Measurements from ENCODE around the gene NONO.
"Not testable (repeated sequence)": the region's sequence is repeated elsewhere in the genome, so short reads cannot be mapped to it uniquely, and the experiment has no call there.

Gene NONO

DNA sequence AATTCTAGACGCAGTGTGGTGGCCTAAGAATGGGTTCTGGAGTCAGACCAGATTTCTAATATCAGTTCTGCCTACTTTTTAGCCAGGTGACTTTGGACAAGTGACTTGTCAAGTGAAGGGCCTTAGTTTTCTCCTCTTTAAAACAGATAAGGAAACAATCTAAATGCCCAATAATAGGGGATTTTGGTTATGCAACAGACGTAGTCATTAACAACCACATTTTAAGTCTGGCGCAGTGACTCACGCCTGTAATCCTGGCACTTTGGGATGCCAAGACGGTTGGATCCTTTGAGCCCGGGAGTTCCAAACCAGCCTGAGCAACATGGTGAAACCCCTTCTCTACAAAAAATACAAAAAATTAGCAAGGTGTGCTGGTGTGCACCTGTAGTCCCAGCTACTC, 27.4 kb upstream of the NONO start:
- H3K36me3 Mint-ChIP-seq (ENCODE audit: low read depth), result peaks cover 13% of the 10 kb centered on the region
- no peaks in the 10 kb centered on the region for H3K27me3 Mint-ChIP-seq
- intact Hi-C loops (cut with micrococcal nuclease), result loop anchor here (10.0 kb wide), 1 partner anchor 71 kb away; no protein-coding TSS in a partner anchor
- peaks cover 32% of the 10 kb centered on the region for H3K4me1 Mint-ChIP-seq (ENCODE audit: low read depth)
- no peaks in the 10 kb centered on the region for H3K9me3 Mint-ChIP-seq
- peak overlapping the region; percentile 97 for H3K27ac Mint-ChIP-seq
- no peak overlapping the region for H3K4me3 Mint-ChIP-seq

- Mint-ChIP-seq H3K9me3 (no peaks in the 10 kb centered on the region), H3K27me3 (no peaks in the 10 kb centered on the region), H3K36me3 (ENCODE audit: low read depth) (peaks cover 13% of the 10 kb centered on the region), H3K4me1 (ENCODE audit: low read depth) (peaks cover 25% of the 10 kb centered on the region), H3K4me3 (no peak overlapping the region), H3K27ac (no peak overlapping the region)
- intact Hi-C loops (cut with micrococcal nuclease), result loop anchor here (10.0 kb wide), 1 partner anchor 72 kb away; no protein-coding TSS in a partner anchor
These were observed 26.6 kb upstream of the NONO start for GRCh38 chrX:71256856-71257255.

- H3K9me3 Mint-ChIP-seq; H3K36me3 Mint-ChIP-seq (ENCODE audit: low read depth); H3K4me3 Mint-ChIP-seq; intact Hi-C loops (cut with micrococcal nuclease); H3K4me1 Mint-ChIP-seq (ENCODE audit: low read depth); H3K27ac Mint-ChIP-seq; H3K27me3 Mint-ChIP-seq: not testable (repeated sequence)
These were observed 14.8 kb upstream of the NONO start for GRCh38 chrX:71268624-71269023.

DNA sequence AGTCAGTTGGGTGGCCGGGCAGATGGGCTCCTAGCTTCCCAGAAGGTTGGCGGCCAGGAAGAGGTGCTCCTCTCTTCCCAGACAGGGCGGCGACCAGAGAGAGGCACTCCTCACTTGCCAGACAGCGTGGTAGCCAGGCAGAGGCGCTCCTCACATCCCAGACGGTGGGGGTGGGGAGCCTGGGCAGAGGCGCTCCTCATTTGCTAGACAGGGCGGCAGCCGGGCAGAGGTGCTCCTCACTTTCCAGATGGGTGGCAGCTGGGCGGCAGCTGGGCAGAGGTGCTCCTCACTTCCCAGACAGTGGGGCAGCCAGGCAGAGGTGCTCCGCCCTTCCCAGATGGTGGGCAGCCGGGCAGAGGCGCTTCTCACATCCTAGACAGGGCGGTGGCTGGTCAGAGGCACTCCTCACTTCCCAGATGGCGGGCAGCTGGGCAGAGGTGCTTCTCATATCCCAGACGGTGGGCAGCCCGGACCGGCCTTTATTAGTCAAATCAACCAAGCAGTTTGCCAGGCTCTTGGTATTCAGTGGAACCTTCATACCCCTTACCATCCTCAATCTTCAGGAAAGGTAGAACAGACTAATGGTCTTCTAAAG, 13.5 kb upstream of the NONO start:
- Mint-ChIP-seq H3K4me3 (no peak overlapping the region), H3K4me1 (ENCODE audit: low read depth) (no peaks in the 10 kb centered on the region), H3K27ac (no peak overlapping the region), H3K27me3 (no peaks in the 10 kb centered on the region), H3K36me3 (ENCODE audit: low read depth) (no peaks in the 10 kb centered on the region), H3K9me3 (no peaks in the 10 kb centered on the region)
- intact Hi-C loops (cut with micrococcal nuclease), result no loop called here

DNA sequence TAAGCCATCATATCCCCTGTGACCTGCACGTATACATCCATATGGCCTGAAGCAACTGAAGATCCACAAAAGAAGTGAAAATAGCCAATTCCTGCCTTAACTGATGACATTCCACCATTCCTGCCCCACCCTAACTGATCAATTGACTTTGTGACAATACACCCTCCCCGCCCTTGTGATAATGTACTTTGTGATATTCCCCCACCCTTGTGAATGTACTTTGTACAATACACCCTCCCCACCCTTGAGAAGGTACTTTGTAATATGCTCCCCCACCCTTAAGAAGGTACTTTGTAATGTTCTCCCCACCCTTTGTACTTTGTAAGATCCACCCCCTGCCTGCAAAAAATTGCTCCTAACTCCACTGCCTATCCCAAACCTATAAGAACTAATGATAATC, 11.1 kb upstream of the NONO start:
- H3K36me3 Mint-ChIP-seq (ENCODE audit: low read depth); intact Hi-C loops (cut with micrococcal nuclease); H3K4me3 Mint-ChIP-seq; H3K27me3 Mint-ChIP-seq; H3K9me3 Mint-ChIP-seq; H3K4me1 Mint-ChIP-seq (ENCODE audit: low read depth); H3K27ac Mint-ChIP-seq: not testable (repeated sequence)

DNA sequence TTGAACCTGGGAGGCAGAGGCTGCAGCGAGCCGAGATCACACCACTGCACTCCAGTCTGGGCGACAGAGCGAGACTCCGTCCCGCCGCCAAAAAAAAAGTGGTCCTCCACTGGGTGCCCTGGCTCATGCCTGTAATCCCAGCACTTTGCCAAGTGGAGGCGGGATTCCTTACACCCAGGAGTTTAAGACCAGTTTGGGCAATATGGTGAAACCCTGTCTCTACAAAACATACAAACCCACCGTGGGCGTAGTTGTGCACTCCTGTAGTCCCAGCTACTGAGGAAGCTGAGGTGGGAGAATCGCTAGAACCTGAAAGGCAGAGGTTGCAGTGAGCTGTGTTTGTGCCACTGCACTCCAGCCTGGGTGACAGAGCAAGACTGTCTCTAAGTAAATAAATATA, 2.1 kb upstream of the NONO start:
- H3K4me1 Mint-ChIP-seq (ENCODE audit: low read depth); H3K9me3 Mint-ChIP-seq; H3K27me3 Mint-ChIP-seq; H3K4me3 Mint-ChIP-seq; H3K27ac Mint-ChIP-seq; intact Hi-C loops (cut with micrococcal nuclease): not testable (repeated sequence)
- H3K36me3 Mint-ChIP-seq (ENCODE audit: low read depth), result peaks cover 11% of the 10 kb centered on the region

- H3K4me3 Mint-ChIP-seq, result peak overlapping the region; percentile 91
- peak overlapping the region; percentile 100 for H3K27ac Mint-ChIP-seq
- peaks cover 23% of the 10 kb centered on the region for H3K36me3 Mint-ChIP-seq (ENCODE audit: low read depth)
- no peaks in the 10 kb centered on the region for H3K4me1 Mint-ChIP-seq (ENCODE audit: low read depth)
- no peaks in the 10 kb centered on the region for H3K27me3 Mint-ChIP-seq
- intact Hi-C loops (cut with micrococcal nuclease), result loop anchor here (1.0 kb wide), 2 partner anchors 28 to 84 kb away; partner anchors contain the start of genes TAF1 and ZMYM3
- no peaks in the 10 kb centered on the region for H3K9me3 Mint-ChIP-seq
These were observed 677 bp upstream of the NONO start for GRCh38 chrX:71282514-71283402.

- Mint-ChIP-seq H3K27me3 (no peaks in the 10 kb centered on the region), H3K36me3 (ENCODE audit: low read depth) (peaks cover 35% of the 10 kb centered on the region), H3K27ac (no peak overlapping the region), H3K4me1 (ENCODE audit: low read depth) (no peaks in the 10 kb centered on the region), H3K9me3 (no peaks in the 10 kb centered on the region), H3K4me3 (no peak overlapping the region)
- intact Hi-C loops (cut with micrococcal nuclease), result no loop called here
These were observed 2.5 kb downstream of the NONO start for GRCh38 chrX:71285929-71286328.

GRCh38 chrX:71291381-71291780, 7.9 kb downstream of the NONO start:
- intact Hi-C loops (cut with micrococcal nuclease), result loop anchor here (10.0 kb wide), 1 partner anchor 263 kb away; no protein-coding TSS in a partner anchor
- no peaks in the 10 kb centered on the region for H3K9me3 Mint-ChIP-seq
- no peaks in the 10 kb centered on the region for H3K27me3 Mint-ChIP-seq
- no peaks in the 10 kb centered on the region for H3K4me1 Mint-ChIP-seq (ENCODE audit: low read depth)
- no peak overlapping the region for H3K27ac Mint-ChIP-seq
- no peak overlapping the region for H3K4me3 Mint-ChIP-seq
- peaks cover 74% of the 10 kb centered on the region for H3K36me3 Mint-ChIP-seq (ENCODE audit: low read depth)

GRCh38 chrX:71292669-71293365, 9.4 kb downstream of the NONO start:
- peaks cover 77% of the 10 kb centered on the region for H3K36me3 Mint-ChIP-seq (ENCODE audit: low read depth)
- intact Hi-C loops (cut with micrococcal nuclease), result loop anchor here (10.0 kb wide), 1 partner anchor 262 kb away; no protein-coding TSS in a partner anchor
- no peaks in the 10 kb centered on the region for H3K27me3 Mint-ChIP-seq
- no peak overlapping the region for H3K27ac Mint-ChIP-seq
- H3K4me1 Mint-ChIP-seq (ENCODE audit: low read depth), result no peaks in the 10 kb centered on the region
- no peak overlapping the region for H3K4me3 Mint-ChIP-seq
- H3K9me3 Mint-ChIP-seq, result no peaks in the 10 kb centered on the region

DNA sequence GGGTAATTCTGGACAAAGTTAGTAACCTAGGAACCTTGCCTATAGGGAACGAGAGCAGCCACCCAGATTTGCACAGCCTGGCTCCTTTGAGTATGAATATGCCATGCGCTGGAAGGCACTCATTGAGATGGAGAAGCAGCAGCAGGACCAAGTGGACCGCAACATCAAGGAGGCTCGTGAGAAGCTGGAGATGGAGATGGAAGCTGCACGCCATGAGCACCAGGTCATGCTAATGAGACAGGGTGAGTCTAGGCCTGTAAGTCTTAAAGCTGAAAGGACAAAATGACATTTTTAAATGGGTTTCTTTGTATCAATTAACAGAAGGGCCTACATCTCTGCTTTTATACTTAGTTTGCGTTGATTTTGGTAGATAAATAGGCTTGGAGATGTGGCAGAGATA, 13.4 kb downstream of the NONO start:
- Mint-ChIP-seq H3K27ac (no peak overlapping the region), H3K9me3 (no peaks in the 10 kb centered on the region), H3K27me3 (no peaks in the 10 kb centered on the region), H3K36me3 (ENCODE audit: low read depth) (peaks cover 96% of the 10 kb centered on the region), H3K4me1 (ENCODE audit: low read depth) (peaks cover 19% of the 10 kb centered on the region), H3K4me3 (no peak overlapping the region)
- intact Hi-C loops (cut with micrococcal nuclease), result loop anchor here (10.0 kb wide), 1 partner anchor 258 kb away; no protein-coding TSS in a partner anchor

GRCh38 chrX:71298119-71298518, 14.7 kb downstream of the NONO start:
- no peak overlapping the region for H3K4me3 Mint-ChIP-seq

DNA sequence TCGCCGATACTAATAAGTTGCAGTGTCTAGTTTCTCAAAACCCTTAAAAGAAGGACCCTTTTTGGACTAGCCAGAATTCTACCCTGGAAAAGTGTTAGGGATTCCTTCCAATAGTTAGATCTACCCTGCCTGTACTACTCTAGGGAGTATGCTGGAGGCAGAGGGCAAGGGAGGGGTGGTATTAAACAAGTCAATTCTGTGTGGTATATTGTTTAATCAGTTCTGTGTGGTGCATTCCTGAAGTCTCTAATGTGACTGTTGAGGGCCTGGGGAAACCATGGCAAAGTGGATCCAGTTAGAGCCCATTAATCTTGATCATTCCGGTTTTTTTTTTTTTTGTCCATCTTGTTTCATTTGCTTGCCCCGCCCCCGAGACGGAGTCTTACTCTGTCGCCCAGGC, 16.6 kb downstream of the NONO start:
- intact Hi-C loops (cut with micrococcal nuclease); H3K27ac Mint-ChIP-seq; H3K9me3 Mint-ChIP-seq; H3K4me3 Mint-ChIP-seq; H3K27me3 Mint-ChIP-seq: not testable (repeated sequence)
- peaks cover 80% of the 10 kb centered on the region for H3K36me3 Mint-ChIP-seq (ENCODE audit: low read depth)
- peaks cover 43% of the 10 kb centered on the region for H3K4me1 Mint-ChIP-seq (ENCODE audit: low read depth)

More at GRCh38 chrX:71298119-71298518, 14.7 kb downstream of the NONO start:
- H3K36me3 Mint-ChIP-seq (ENCODE audit: low read depth), result peaks cover 83% of the 10 kb centered on the region
- peaks cover 32% of the 10 kb centered on the region for H3K4me1 Mint-ChIP-seq (ENCODE audit: low read depth)
- intact Hi-C loops (cut with micrococcal nuclease), result loop anchor here (10.0 kb wide), 1 partner anchor 257 kb away; no protein-coding TSS in a partner anchor
- no peaks in the 10 kb centered on the region for H3K9me3 Mint-ChIP-seq
- H3K27ac Mint-ChIP-seq, result no peak overlapping the region
- H3K27me3 Mint-ChIP-seq, result no peaks in the 10 kb centered on the region

DNA sequence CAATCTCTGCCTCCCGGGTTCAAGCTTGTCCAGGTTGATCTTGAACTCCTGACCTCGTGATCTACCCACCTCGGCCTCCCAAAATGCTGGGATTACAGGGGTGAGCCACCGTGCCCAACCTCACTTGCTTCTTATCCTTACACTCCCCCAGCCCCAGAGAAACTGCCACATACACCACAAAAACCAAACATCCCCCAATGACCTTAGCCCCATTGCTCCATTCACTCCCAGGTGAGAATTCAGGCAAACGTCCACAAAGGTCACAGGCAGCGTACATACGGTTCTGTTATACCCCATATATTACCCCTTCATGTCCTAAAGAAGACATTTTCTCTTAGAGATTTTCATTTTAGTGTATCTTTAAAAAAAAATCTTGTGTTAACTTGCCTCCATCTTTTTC, 17.1 kb downstream of the NONO start:
- H3K27ac Mint-ChIP-seq; intact Hi-C loops (cut with micrococcal nuclease); H3K4me3 Mint-ChIP-seq; H3K9me3 Mint-ChIP-seq; H3K27me3 Mint-ChIP-seq: not testable (repeated sequence)
- Mint-ChIP-seq H3K36me3 (ENCODE audit: low read depth) (peaks cover 78% of the 10 kb centered on the region), H3K4me1 (ENCODE audit: low read depth) (peaks cover 43% of the 10 kb centered on the region)

All from dendritic cell treated with granulocyte-macrophage colony-stimulating factor and Interleukin-4, amounts not matched to agents 40 ng/mL and 50 ng/mL, for 4 days (primary cell).